GM18951 (cell line): ENCODE data around the gene RAB12.

Experiments used
- POLR2A ChIP-seq: IDR thresholded peaks from 4 replicates; pipeline ENCODE4 v1.6.1; 2011; ENCODE audit warnings: mild to moderate bottlenecking; ENCODE audit not compliant: insufficient read length, insufficient read depth; ENCODE audit errors: extremely low read depth
- in situ Hi-C: fragments of 300-500 bp; cut with MboI; formaldehyde crosslinking; loops from one replicate; pipeline ENCODE4 v1.12.0; 2022; ENCODE audit warnings: low sequenced_read_pairs, mixed read lengths, inconsistent platforms; ENCODE audit not compliant: unreplicated experiment

Gene RAB12

DNA sequence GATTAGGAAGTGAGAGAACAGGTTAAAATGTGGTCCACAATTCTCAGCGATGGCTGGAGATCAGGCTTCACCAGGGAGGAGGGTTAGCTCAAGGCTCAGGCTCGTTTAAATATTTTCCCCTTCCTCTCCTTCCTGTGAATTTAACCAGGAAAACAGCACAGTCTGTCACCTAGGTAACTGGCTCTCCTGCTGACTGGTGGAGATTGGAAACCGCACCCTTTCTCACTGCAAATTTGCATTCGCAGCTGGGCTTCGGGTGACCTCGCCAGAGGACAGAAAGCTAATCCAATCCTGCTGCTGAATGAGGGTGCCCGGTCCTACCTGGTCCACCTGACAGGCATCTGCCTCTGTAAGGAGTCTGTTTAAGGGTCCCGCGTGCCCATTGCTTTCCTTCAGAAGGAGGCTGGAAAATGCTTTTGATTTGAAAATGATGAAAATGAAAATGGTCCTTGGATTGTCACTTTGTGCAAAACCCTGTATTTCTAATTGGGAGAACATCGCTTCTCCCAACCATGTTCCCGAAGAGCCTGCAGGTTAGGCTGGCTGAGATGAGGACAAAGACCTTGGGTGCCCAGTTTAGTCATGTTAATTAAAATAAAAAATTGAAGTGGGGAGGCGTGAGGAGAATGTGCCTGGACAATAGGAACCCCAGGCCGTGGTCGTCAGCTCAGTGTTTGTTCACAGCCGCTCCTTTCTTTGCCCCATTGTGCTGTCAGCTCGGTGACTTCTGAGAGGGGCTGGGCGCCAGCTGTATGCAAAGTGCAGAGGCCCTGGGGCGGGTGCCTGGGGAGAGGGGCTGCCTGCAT lies 52.7 kb downstream of the RAB12 start:
- TF ChIP-seq POLR2A = no peak

DNA sequence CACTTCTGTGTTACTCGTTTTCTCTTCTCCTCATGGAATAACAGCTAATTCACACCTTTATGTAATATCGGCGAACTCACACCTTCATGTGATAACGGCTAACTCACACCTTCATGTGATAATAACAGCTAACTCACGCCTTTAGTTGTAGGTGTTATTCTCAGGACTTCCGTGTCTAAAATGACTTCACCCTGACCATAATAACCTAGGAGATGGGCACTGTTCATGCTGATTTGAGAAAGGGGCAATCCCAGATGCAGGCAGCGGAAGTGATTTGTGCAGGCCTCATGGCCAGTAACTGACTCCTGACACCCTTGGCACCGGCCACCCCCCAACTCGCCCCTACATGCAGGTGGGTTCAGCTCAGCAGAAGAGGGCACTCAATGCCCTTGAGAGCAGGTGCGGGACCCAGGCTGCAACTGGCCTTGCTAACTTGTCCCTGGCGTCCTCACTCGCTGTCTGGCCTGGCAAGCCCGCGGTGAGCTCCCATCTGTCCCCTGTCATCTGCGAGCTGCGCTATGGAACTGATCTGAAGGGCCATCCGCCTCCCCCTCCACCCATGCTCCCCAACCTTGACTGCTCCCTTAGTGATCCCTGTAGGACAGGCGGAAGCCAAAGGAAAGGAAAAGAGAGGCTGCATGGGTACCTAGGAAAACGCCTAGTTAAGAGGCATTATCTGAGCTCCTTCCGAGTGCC lies 53.5 kb downstream of the RAB12 start:
- no peak for TF ChIP-seq POLR2A
- in situ Hi-C loops = loop anchor here (25.0 kb wide), 1 partner anchor 325 kb away; no protein-coding TSS in a partner anchor

More for the DNA sequence above, 52.7 kb downstream of the RAB12 start:
- in situ Hi-C loops = loop anchor here (25.0 kb wide), 1 partner anchor 325 kb away; no protein-coding TSS in a partner anchor

DNA sequence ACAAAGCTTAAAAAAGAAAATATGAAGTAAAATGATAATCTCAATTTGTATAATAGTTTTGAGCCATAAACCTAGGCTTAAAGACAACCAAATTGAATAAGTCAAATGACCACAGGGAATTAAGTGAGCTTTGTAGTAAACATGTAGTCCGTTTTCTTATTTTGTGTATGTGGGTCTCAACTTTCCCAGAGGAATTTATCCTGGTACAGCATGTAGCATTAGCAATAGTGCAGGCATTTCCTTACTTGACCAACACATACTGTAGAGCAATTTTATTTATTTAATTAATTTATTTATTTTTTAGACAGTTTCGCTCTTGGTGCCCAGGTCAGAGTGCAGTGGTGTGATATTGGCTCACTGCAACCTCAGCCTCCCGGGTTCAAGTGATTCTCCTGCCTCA lies 58.6 kb downstream of the RAB12 start:
- no peak for TF ChIP-seq POLR2A
- in situ Hi-C loops = loop anchor here (25.0 kb wide), 1 partner anchor 319 kb away; no protein-coding TSS in a partner anchor

DNA sequence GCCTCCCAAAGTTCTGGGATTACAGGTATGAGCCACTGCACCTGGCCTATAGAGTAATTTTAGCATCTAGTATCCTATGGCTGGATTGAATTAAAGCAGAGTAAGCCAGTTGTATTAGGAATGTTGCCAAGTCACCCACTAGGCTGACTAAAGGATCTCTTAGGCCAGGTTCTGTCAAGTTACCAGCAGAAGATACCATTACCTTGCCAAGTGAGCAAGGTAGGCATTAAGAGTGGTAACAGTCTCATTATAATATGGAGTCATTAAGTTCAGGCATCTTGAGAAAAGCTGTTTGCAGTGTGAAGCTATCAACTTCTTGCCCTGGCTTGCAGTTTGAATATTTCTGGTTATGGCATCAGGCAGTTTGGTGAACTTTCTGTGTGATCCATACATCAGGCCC lies 59.1 kb downstream of the RAB12 start:
- in situ Hi-C loops = loop anchor here (25.0 kb wide), 1 partner anchor 319 kb away; no protein-coding TSS in a partner anchor
- TF ChIP-seq POLR2A = no peak

DNA sequence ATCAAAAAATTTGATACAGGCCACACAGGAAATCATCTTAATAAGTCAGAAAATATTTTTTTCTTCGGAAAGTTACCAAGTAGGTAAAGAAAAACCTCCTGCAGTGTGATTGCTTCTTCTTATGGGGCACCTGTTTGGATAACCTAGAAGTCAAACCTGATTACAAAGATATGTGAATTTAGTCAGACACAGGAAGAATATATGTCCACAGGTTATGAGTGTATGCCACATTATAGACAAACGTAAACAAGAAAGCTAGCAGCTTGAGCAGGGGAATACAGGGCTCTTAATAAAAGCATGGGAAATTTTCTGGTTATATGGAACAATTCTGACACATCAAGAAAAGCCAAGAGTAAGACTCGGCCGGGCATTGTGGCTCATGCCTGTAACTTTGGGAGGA lies 60.3 kb downstream of the RAB12 start:
- in situ Hi-C loops = loop anchor here (25.0 kb wide), 1 partner anchor 318 kb away; no protein-coding TSS in a partner anchor
- no peak for TF ChIP-seq POLR2A

DNA sequence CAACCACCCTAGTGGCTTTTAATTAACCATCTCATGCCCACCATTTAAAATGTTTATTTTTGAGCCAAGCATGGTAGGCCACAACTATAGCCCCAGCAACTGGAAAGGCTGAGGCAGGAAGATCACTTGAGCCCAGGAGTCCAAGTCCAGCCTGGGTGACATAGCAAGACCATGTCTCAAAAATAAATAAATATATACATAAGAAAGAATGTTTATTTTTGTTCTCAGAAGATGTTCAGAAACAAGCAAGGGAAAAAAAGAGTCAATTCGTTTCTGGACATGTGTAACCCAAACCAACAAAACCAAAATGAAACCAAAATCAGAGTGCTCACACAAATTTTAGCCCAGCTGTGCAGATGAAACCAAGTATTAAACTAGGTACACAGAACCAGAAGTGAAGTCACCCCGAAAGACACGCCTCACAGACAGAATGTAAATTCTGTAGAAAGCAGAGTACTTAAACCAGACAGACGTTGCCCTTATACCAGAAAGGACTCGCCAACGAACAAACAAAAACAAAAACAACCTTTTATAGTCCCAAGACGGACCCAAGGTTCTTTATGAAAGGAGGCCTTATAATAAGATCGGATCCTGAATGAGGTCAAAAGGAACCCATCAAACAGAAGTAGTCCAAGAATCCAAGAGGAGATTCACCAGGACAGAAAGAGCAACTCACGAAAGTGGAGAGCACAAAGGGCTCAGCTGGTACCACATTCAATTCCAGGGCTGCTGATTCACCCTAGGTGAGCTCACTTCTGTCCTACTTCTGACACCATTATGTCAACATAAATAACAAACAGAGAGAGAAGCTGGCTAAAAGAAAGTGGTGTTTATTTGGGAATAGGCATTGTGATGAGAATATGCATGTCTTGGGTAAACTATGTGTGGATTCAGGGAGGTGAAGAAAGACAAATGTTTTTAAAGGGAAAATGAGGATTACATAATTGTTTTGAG lies 64.3 kb downstream of the RAB12 start:
- in situ Hi-C loops = loop anchor here (25.0 kb wide), 1 partner anchor 314 kb away; no protein-coding TSS in a partner anchor

DNA sequence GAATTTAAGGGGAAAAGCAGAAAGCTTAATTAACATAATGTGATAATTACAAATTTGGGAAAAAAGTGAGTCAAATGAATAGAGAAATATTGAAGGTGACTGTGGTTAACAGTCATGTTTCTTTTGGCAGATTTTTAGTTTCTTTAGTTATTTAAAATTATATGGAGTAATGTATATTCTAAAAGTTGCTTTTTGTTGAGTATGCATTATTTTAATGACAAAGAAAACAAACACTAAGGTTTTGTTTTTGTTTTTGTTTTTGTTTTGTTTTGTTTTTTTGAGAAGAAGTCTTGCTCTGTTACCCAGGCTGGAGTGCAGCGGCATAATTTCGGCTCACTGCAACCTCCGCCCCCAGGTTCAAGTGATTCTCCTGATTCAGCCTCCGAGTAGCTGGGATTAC lies 65.8 kb downstream of the RAB12 start:
- no peak for TF ChIP-seq POLR2A

More for the DNA sequence above, 64.3 kb downstream of the RAB12 start:
- no peak for TF ChIP-seq POLR2A

DNA sequence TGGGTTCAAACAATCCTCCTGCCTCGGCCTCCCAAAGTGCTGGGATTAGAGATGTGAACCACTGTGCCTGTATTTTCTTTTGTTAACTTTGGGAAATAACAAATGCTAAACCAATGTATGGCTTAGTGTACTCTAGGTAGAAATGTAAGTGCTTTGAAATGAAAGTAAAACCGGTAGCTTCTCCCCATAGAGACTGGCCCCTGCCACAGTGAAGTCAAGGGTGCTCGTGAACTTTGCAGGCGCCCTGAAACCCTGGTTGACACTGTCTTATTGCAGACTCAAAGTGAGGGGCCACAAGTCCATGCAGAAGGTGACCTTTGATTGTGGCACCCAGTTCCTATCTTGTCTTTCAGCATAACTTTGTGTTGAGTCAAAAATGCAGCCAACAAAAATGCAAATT lies 72.0 kb downstream of the RAB12 start:
- in situ Hi-C loops = no loop called here
- no peak for TF ChIP-seq POLR2A

More for the DNA sequence above, 65.8 kb downstream of the RAB12 start:
- in situ Hi-C loops = no loop called here

DNA sequence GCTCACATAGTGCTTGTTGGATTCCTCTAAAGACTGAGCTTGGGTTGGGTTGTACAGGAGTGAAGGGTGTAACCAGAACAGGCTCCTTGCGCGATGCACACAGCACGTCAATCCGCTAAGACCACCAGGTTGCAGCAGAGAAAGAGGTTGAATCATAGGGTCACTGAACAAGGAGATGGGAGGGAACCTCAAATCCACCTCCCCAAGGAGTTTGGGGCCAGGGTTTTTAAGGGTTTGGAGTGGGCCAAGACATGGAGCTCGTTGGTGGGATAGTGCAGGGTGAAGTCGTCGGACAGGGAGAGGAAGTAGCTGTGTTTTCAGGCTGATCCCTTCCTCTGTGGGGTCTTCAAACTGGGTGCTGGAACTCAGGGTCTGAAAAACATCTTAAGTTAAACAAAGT lies 75.3 kb downstream of the RAB12 start:
- in situ Hi-C loops = no loop called here
- TF ChIP-seq POLR2A = no peak

DNA sequence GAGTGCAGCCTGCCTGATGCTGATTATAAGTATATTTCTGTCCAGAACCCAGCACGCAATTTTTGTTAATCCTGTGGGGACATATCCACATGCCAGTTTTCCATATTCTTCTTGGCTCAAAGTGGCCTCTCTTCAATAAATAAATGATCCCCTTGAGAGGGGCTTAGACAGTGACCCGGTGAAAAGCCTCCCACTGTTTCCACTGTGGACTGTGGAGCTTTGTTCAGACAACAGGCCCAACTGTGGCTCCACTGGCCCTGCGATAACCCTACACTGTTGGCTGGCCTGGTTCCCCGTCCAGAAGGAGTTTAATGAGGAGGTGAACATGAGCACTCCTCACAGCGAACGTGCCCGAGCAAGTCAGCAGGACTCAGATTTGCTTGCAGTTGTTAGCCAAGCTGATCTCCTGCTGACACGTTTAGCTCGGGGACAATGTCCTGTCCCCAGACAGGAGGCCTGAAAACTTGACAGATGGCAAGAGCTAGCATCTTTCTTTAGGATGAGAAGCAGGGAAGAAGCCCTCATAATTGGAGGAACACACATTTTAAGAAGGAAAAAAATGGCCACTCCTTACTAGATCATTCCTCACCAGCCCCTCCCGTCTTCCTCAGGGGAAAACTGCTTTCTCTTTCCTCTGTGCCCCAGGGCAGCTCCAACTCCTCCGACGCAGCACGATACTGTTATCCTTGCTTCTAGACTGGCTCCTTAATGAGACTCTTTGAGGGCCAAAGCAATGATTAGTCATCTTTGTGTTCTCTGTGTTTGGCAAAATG lies 76.1 kb downstream of the RAB12 start:
- TF ChIP-seq POLR2A = no peak
- in situ Hi-C loops = no loop called here

DNA sequence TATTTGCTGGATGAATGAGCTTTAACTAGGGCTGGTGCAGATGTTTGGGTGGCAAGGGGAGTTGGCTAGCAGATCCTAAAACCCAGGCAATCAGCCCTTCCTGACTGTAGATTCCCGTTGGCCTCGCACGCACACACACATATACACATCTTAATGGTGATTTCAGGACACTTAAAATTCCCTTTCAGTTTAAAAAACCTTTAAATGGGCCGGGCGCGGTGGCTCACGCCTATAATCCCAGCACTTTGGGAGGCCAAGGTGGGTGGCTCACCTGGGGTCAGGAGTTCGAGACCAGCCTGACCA lies 76.6 kb downstream of the RAB12 start:
- in situ Hi-C loops = no loop called here
- no peak for TF ChIP-seq POLR2A

DNA sequence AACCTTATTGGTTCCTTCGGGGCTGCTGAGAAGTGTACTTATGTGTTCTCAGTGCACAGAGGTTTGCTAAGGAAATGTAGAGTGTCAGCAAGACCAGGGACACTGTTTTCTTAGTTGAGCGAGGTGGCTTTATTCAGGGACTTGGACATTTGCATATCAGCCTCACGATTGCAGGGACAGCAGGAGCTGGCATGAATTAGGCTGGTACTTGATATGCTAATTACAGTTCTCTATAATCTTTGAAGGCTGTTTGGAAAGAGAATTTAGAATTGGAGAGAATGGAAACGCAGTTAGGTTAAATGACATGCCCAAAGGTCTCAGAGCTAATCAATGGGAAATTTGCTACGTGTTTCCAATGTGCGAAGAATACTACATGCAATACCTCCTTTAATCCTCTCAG lies 77.4 kb downstream of the RAB12 start:
- TF ChIP-seq POLR2A = no peak
- in situ Hi-C loops = no loop called here
